ENCODE data around the gene FAP.

DNA sequence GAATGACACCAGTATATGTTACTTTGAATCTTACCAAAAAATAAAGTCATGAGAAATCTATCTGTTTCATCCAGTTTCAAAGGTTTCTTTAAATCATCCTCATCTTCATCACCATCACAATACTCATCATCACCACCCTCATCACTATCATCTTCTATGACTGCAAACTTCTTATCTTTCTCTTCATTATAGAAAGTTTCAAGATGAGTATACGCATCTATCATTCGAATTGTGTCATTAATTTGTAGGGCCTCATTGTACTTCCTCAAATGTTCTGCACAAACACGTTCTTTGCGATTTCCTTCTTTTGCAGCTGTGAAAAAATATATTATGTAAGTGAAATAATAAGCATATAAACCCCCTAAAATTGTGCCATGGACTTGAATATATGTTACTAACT lies 34.1 kb upstream of the FAP start:
- TF ChIP-seq, protein P1, sequence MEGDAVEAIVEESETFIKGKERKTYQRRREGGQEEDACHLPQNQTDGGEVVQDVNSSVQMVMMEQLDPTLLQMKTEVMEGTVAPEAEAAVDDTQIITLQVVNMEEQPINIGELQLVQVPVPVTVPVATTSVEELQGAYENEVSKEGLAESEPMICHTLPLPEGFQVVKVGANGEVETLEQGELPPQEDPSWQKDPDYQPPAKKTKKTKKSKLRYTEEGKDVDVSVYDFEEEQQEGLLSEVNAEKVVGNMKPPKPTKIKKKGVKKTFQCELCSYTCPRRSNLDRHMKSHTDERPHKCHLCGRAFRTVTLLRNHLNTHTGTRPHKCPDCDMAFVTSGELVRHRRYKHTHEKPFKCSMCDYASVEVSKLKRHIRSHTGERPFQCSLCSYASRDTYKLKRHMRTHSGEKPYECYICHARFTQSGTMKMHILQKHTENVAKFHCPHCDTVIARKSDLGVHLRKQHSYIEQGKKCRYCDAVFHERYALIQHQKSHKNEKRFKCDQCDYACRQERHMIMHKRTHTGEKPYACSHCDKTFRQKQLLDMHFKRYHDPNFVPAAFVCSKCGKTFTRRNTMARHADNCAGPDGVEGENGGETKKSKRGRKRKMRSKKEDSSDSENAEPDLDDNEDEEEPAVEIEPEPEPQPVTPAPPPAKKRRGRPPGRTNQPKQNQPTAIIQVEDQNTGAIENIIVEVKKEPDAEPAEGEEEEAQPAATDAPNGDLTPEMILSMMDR (IDR thresholded peaks at IDR 0.05; ENCODE audit: poor library complexity), result no peak
- no peak for TF ChIP-seq EZH2 (IDR thresholded peaks at IDR 0.05; ENCODE audit: borderline replicate concordance)
- TF ChIP-seq EZH2phosphoT487 (IDR thresholded peaks at IDR 0.05; ENCODE audit: low read depth, severe bottlenecking, unreplicated experiment), result no peak

All from hepatocyte (in vitro differentiated cells).